Loucy (cell line): Measurements from ENCODE around the gene TMEM132D.

Source experiments
- CTCF ChIP-seq: fragments of 200-600 bp; sonication (generic); conservative IDR thresholded peaks from 2 replicates; pipeline ENCODE4 v1.5.1; 2014; ENCODE audit warnings: mild to moderate bottlenecking, antibody characterized with exemption, low read length
- EZH2phosphoT487 ChIP-seq: fragments of 200-600 bp; IDR thresholded peaks from 2 replicates; pipeline ENCODE4 v1.6.1; 2018; ENCODE audit warnings: antibody characterized with exemption, mild to moderate bottlenecking, moderate library complexity, borderline replicate concordance

DNA sequence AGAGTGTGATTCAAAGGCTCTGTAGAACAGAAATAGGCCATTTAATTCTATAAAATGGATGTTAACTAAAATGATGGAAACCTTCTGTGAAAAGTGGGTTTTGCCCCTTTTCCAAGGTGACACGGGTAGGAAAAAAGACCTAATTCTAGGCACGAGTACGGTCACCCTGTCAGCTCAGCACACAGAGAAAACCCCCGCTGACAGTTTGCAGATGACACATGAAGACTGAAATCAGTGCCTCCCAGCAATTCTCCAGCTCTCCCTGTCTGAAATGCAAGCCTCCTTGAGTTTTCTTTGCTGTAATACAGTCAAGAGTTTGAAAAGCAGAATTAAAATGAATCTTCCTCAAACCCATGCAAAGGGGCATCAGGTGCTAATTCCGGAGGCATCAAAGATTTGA lies 230.0 kb downstream of the TMEM132D start:
- TF ChIP-seq CTCF (no peak), EZH2phosphoT487 (no peak)
